LHCN-M2 (cell line): ENCODE results near the gene CD38. TPM values are rescaled to one million over a fixed set of nuclear protein-coding genes. Genes with fewer than 3 reads are reported as not detected.

ENCODE experiments used
- DNase-seq: peaks from one replicate; pipeline ENCODE4 v3.0.0-alpha.2; 2012; ENCODE audit warnings: low read depth
- total RNA-seq: library from RNA; depleted of rRNA; stranded (reverse); fragments of >200 nt; gene quantifications from 2 replicates; pipeline ENCODE4 v1.2.3, GENCODE V29; 2014

The CD38 gene
- total RNA-seq, 1 experiment from 2014 or later: not detected

DNA sequence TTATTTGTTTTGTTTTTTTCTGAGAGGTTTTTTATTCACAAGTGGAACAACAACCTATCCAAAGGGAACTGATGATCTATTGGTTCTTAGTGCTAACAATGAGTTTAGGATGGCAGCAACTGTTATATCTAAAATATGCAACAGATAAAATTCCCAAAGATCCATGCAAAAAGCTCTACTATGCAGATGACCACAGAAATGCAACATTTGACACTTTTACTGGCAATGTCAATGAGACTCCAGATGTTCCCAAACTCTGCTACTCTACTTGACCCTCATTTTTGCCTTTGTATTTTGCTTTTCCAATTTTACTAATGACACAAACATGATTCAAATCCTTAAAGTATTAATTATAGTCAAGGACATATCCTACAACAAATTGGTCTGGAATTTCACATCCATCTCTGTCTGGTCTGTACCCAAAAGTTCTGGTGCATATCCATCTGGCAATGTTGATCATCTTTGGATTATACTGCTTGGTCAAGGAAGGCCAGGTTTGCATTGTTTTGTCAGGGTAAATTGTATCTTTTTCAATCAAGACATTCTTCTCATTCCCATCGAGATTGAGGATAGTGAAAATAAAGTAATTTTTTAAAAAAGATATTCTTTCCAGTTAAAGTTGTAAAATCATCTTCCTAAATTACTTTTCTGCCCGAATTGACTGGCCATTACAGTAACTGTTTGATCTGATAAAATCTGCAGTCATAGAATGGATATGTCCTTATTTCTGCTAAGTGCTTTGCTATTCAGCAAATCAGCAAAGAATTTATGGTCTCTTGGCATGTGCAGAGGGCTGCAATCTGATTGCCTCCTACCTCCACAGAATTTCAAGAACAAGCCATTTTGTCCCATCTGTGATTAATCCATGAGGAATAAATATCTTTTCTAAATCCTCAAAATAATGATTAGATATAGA is 86.8 kb downstream of the CD38 start:
- DNase-seq: no peak

GRCh38 chr4:15868111-15868510 is 90.0 kb downstream of the CD38 start:
- peak; percentile 8 for DNase-seq

GRCh38 chr4:15868826-15869413 is 90.8 kb downstream of the CD38 start:
- DNase-seq: no peak

DNA sequence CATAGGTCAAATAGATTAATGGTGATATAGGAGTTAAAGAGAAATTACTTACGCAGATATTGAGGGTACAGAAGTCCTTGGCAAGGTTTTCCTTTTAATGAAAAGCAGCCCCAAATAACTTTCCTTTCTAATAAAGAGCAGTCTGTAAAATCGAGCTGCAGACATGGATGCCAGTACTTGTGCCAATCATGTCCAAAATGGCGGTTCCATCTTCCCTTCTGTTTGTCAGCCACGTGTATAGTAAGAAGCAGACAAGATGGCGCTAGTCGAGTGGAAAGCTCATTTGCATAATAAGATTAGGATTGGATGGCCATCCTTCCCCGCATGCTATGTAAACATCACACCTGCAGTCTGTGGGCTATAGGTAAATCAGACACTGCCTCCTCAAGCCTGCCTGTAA is 92.0 kb downstream of the CD38 start:
- no peak for DNase-seq

DNA sequence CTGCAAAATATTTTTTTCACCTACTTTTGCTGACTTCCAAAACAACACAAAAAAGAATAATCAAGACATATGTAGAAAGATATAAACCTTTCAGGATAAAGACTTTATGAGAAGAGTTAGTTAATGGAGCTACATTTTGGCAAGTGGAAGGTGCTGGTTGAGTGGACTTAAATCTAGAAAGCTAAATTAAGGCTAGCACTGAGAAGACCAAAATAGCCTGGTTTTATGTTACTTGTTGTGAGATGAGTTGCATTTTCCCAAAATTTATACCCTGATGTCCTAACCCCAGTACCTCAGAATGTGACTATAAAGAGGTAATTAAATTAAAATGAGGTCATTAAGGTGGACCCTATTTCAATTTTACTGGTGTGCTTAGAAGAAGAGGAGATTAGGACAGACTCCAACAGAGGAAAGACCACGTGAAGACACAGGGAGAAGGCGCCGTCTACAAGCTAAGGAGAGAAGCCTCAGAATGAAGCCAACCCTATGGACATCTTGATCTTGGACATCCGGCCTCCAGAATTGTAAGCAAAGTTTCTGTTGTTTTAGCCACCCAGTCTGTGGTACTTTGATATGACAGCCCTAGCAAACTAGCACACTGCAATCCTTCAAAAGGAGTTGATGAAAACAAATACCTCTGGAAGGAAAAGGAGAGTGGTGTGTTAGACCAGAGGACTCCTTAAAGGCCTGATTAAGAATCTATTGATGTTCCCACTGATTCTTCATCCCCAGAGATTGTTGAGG is 93.0 kb downstream of the CD38 start:
- DNase-seq: no peak

DNA sequence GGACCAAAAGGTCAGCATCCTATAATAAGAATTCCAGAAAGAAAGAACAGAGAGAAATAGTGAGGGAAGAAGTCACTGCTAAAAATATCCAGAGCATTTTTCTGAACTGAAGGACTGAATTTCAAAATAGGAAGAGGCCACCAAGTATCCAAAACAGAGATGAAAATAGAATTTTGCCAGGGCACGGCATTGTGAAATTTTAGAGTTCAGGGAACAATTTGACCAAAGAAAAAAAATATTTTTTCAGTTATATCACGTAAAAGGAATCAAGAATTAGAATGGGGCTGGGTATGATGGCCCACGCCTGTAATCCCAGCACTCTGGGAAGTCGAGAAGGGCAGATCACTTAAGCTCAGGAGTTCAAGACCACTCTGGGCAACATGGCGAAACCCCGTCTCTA is 95.0 kb downstream of the CD38 start:
- no peak for DNase-seq

DNA sequence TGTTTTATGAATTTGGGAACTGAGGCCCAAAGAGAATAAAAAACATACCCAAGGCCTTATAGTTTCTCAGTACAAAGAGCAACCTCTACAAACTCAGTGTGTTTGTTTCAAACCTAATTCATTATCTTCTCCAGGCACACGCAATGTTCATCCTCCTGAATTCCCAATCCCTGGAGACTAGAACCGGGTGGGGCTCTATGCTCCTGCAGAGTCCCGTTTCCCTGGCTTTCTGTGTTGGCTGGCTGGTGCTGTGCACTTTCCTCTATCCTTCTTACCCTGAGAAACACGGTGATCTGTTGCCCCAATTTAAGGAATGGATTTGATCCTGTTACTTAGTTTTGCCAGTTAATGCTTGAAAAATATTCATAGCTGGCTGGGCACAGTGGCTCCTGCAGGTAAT is 96.5 kb downstream of the CD38 start:
- DNase-seq: no peak

DNA sequence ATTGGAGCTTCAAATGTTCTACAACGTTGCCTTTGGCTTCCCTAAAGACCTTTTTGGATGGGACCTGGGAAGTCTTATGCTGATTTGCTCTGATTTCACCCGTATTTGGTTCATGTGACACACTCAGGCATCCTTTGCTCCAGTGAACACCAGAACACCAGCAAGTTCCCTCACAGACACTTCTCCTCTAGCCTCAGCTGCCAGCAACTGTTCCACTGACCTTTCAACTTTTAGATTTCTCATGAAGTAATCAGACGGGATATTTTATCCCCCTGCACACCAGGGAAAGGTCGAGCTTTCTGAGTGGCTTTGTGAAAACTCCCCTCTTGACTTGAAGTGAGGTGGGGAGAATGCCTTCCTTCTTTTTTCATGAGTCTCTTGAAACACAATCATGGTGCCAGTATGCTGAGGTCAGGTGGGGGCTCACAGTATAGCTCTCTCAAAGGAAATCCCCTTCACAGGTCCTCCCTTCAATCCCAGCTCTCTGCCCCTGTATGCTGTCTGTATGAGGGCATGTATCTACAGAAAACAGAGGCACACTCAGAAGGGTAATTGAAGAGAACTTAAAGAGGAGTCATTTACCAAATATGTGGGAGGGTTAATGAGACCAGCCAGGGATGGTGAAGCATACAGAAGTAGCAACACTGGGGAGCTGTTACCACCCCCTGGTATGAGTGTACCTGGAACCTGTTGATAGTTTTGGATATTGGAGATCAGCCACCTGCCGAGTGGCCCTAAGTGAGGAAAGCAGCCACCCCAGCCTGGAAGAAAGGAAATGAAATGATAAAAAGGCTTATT is 97.7 kb downstream of the CD38 start:
- no peak for DNase-seq

DNA sequence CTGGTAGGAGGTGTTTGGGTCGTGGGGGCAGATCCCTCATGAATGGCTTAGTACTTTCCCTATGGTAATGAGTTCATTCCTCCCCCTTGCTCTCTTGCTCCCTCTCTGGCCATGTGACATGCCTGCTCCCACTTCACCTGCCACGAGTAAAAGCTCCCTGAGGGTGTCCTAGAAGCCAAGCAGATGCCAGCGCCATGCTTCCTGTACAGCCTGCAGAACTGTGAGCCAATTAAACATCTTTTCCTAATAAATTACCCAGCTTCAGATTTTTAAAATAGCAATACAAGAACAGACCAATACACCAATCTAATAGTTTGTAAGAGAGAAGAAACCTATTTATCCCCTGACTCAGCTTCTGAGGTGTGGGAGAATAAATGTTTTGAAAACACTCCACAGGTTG is 99.9 kb downstream of the CD38 start:
- no peak for DNase-seq

GRCh38 chr4:15881820-15882219 is 103.7 kb downstream of the CD38 start:
- DNase-seq: no peak

DNA sequence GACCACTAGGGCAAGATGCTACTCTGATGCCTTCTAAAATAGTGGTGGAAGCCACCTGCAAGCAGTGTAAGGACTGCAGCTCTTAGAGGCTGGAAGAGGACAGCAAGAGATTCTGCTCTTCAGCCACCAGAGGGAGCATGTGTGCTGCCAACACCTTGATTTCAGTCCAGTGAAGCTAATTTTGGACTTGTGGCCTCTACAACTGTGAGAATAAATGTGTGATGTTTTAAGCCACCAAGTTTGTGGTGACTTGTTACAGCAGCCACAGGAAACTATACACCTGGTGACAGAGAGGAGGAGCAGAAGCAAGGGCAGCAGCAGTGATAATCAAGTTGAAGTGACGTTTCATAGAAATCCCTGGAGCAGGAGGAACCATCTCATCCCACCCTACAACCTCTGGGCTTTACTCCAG is 104.6 kb downstream of the CD38 start:
- DNase-seq: peak; percentile 67

DNA sequence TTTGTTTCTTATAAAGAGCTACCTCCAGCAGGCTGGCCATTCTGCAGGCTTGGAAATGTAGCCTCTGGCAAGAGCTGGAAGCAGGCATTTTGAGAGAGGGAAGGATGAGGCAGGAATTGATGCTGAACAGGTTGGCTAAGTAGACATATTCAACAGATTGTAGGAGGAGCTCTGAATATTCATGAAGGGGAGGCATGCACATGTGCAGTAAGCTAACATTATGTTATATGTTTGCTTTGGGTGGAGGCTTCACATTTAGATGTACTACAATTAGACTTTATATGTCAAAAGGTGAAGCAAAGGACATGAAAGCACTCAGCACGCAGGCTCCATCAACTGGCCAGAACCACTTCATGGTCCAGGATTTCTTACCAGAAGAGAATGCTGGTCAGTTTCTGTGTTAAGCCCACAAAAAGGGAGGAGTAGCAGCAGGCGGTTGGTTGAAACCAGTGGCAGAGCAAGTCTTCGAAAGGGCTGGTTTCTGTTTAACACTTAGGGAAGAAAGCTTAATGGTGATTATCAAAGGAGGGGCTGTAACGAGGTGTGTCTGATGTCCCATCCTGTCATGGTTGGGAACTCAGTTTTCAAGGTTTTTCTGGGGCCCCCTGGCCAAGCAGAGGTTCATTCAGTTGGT is 105.6 kb downstream of the CD38 start:
- no peak for DNase-seq

DNA sequence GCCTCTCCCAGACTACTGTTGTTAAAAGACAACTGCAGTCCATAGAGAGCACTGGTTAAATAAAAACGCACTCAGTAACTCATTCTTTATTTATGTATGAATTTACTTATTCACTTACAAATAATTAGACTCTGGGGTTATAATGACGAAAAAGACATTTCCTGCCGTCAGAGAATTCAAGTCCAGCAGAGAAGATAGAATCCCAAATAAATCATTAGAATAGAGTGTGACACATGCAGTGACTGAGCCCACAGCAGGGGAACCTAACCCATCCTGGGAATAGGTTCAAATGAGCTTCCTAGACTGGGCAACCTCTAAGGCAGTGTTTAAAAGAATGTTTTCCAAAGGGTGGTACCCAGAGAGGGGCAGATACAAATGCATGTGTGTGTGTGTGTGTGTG is 106.5 kb downstream of the CD38 start:
- no peak for DNase-seq

GRCh38 chr4:15885422-15885821 is 107.3 kb downstream of the CD38 start:
- DNase-seq: no peak

- no peak for DNase-seq
Observed at GRCh38 chr4:15888515-15888914, 110.4 kb downstream of the CD38 start.

DNA sequence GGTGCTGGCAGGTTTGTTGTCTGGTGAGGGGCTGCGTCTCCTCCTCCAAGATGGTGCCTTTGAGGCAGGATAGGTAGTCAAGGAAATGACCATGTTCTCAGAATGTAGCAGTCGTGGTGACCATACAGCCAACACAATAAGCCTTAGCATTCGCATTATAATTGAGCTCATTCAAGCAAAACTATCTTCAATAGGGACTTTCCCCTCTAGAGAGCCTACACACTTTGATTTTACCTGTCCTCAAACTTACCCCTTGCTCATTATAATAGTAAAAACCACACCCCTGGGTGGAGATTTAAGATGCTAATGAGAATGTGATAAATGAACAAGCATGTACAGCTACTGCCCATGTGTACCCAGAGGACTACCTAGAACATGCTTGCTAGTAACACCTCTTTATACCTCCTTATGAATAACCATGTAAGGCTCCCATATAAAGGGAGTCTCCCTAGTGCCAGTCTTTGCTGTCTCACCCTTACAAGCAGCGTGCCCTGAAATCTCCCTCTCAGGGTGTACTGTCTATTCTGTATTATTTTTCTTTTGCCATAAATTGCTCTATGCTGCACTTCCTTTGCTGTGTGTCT is 112.2 kb downstream of the CD38 start:
- DNase-seq: no peak

DNA sequence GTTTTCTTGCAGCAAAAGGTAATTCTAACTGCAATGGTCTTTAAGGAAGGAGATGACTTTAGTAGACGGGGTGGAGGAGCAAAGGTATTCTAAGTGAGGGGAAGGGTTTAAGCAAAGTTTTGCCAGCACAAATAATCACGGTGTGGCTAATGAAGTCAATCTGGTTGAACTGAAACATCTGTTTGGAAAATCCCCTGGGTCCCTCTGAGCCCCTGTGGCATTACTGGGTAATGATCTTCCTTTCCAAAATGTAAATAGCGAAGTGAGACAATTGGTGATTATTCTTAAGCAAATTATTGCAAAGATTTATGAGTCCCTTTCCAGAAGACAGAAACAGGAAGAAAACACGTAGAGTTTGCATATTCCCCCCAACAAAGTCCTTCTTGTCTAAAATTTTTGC is 113.2 kb downstream of the CD38 start:
- DNase-seq: no peak

DNA sequence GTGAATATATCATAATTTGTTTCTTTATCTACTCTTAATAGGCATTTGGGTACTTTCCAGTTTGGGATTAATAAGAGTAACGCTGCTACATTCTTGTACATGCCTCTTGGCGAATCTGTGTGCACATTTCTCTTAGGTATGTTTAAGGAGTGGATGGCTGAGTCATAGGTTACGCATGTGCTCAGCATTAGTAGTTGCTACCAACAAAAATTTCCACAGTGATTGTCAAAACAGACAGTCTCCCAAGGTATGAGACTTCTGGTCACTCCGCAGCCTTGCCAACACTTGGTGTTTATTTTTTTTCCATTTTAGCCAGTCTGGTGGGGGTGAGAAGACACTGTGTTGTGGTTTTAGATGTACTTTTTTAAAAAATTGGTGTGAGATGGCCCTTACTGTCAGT is 115.8 kb downstream of the CD38 start:
- peak; percentile 92 for DNase-seq

GRCh38 chr4:15894393-15894792 is 116.3 kb downstream of the CD38 start:
- peak; percentile 5 for DNase-seq
